Activated T-helper 1 cell treated with anti-CD3 and anti-CD28 coated beads, Interleukin-2, amount 50 U/mL, for 16 hours (primary cell): ENCODE data around the gene MAGI2.
"Not testable (repeated sequence)": the region's sequence is repeated elsewhere in the genome, so short reads cannot be mapped to it uniquely, and the experiment has no call there.

ENCODE experiments used
- DNase-seq, 2 donors: peaks; one replicate each; pipeline ENCODE4 v3.0.0-alpha.2; 2020; ENCODE audit warnings: low read depth in 1 of 2, low spot score in 1 of 2

The MAGI2 gene

DNA sequence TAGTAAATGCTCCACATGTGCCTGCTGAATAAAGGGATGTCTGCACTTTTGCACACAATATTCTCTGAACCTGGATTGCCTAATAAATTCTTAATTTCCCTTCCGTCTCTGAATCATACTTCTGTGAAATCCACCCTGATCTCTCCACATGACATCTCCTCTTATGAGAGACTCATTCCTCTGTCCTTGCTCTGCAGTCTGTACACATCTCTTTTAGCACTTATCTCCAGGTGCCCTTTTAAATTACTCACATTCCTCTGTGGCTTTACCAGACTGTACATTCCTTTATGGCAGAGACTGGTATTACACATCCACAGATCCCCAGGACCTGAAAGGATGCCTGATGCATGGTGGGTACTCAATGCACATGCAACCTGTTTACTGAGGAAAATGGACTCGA lies 1127.3 kb downstream of the MAGI2 start:
- no peak for DNase-seq

DNA sequence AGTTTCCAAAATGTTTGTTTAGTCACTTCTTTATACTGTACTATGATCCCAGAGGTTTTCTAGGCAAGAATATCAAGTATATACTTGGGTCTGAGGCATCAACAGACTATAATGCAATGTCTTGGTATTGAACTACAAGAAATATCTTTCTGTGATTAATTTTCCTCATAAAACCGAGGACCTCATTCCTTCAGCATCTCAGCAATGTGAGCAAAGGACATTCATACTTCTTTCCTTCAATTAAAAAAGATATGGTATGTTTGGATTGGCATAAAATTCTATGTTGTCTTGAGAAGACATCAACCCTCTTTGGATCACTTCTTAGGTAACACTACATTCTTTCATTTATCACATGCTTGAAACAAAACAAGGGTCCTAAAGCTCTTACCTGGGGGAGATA lies 1130.3 kb downstream of the MAGI2 start:
- no peak for DNase-seq

DNA sequence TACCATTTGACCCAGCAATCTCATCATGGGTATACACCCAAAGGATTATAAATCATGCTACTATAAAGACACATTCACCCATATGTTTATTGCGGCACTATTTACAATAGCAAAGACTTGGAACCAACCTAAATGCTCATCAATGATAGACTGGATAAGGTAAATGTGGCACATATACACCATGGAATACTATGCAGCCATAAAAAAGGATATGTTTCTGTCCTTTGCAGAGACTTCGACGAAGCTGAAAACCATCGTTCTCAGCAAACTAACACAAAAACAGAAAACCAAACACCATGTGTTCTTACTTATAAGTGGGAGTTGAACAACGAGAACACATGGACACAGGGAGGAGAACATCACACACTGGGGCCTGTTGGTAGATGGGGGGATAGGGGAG lies 1131.2 kb downstream of the MAGI2 start:
- not testable (repeated sequence) for DNase-seq

DNA sequence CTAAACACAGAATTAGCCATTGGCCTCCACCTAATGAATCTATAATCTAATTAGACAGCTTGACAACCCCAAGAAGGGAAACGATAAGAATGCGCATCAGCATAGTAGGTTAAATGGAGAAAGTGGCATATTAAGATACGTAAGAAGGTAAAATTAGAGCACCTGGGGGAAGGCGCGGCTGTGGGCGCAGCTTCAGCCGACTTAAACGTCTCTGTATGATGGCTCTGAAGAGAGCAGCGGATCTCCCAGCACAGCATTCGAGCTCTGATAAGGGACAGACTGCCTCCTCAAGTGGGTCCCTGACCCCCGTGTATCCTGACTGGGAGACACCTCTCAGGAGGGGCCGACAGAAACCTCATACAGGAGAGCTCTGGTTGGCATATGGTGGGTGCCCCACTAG lies 1136.1 kb downstream of the MAGI2 start:
- DNase-seq, result no peak

DNA sequence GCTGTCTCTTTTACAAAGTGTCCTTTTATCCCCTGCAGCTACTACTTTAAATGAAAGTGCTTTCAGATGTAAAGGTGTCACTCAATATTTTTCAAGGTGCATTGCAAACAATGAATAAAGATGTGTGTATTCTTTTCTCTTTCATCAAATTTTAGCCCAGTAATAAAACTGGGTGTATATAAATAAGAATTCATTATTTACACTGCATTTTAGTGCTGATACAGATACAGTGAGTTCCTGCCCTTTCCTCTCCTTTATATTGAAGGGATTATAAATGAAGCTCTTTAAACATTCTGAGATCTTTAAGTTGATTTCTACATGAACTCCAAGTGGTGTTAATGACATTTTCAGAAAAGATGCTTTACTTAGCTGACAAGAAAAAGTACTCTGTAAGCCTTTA lies 1137.4 kb downstream of the MAGI2 start:
- DNase-seq, result no peak

DNA sequence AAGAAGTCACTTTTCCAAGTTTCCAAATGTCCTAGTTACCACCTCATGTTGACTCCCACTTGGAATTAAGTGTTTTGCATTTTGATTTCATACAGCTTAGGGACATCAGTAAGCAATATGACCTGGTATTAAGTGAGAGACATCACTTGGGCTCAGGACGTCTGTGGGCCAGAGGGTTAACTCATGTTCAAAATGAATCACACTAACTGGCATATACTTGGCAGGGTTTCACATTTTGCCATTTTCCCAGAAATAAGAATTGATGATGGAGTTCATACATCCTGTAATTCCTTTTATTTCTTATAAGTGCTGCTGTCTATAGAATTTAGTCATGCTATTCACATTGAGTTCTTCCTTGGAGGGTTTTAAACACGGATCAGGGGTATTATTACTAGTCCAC lies 1138.3 kb downstream of the MAGI2 start:
- DNase-seq, result no peak

DNA sequence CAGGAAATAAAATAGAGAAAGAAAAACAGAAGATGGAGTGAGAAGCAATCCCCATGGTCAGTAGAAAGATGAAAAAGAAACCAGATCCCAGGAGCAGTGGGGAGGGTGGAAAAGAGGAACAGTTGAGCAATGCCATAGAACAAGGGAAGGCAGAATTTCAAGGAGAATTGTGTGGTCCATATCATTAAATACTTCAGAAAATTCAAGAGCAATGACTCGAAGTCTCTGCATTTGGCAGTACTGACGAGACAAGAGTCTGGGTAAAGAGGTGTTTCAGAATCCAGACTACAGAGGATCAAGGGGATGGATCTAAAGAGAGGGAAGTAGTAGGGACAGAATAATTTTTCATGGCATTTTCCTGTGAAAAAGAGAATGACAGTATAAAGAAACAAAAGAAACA lies 1142.3 kb downstream of the MAGI2 start:
- DNase-seq, result no peak

DNA sequence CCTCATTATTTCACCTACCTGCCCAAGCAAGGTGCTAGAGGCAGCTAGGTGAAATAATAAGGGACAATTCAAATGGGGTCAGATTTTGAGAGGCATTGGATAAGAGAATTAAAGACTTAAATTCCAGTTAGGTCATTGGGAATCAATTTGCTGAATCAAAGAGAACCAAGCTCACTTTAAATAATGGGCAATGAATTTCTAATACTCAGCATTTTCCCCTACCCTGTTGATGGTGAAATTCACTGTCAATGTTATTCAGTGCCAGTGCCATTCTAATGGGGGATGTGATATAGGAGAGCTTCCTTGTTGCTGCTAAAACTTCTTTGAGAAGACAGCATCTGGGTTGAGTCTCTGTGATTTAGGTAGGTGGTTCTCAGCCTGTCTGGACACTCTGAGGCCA lies 1145.6 kb downstream of the MAGI2 start:
- DNase-seq, result no peak

DNA sequence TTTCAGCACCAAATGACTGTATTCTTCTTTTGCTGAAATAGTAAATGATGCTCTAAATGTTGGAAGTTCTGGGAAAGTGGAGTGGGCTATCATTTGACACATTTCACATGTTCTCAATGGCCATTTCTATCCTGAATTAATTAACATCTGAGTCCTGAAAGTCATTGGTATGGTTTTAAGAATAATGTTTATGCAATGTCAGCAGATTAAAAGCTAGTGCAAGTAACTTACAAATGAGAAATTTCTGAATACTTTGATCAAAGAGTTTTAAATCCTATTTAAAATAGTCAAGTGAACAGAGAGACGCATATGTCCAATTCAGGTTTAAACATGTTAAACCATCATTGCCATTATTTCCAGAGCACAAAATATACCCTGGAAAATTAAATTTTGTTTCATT lies 1146.8 kb downstream of the MAGI2 start:
- DNase-seq, result no peak

DNA sequence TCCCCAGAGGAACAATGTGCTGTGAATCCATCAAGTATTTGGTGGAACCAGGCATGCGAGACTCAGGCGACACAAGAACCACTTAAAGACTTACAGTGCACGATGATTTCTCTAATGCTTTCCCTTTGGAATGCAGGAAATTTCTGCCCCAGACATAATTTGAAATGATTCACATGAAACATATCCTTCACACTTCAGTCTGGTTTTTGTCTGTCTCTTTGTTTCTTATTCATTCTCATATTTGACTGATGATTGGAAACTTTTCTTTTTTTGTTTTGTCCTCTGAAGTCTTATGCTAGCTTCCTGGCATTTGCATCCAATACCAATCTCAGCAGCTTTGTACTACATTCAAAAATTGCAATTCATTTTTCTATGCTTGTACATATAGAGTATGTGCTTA lies 1152.1 kb downstream of the MAGI2 start:
- no peak for DNase-seq

DNA sequence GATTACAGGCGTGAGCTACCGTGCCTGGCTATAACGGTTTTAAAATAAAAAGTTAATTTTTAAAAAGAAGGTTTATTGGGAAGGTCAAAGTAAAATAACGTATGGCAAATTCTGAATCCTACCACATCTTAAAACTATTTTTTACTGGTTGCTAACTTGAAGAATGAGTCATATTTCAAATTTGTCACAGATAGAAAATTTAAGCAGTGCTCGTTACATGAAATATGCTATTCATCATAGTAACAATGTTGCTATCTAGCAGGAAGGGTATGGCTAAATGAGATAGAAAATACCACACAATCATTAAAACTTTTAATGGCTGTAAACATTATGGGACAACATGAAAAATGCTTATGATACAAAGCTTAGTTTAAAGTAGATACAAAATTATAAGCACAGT lies 1154.4 kb downstream of the MAGI2 start:
- DNase-seq, result no peak

DNA sequence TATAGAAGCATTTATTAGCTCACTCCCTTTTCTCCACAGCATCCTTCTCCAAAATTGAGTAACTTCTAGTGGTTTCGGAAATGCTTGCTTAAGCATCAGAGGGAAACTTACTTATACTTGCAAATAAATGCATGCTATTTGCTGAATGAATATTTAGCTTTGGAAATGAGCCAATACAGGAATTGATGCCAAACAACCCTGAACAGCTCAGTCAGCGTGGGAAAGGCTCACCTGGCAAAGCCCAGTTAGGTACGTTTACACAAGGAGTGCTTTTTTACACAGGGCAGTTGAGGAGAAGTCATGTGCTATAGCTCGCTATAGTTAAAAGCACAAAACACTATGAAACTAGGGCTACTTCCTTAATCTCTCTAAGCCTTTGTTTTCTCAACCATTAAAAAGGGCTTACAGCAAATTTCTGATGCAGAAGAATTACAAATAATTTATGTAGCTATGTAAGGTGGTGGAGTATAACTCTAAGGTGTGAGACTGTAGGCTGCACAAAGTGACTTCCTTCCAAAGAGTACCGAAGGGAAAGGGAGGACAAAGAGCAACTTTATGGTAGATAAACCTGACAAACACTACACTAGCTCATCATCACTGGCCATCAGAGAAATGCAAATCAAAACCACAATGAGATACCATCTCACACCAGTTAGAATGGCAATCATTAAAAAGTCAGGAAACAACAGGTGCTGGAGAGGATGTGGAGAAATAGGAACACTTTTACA lies 1156.7 kb downstream of the MAGI2 start:
- DNase-seq, result no peak

DNA sequence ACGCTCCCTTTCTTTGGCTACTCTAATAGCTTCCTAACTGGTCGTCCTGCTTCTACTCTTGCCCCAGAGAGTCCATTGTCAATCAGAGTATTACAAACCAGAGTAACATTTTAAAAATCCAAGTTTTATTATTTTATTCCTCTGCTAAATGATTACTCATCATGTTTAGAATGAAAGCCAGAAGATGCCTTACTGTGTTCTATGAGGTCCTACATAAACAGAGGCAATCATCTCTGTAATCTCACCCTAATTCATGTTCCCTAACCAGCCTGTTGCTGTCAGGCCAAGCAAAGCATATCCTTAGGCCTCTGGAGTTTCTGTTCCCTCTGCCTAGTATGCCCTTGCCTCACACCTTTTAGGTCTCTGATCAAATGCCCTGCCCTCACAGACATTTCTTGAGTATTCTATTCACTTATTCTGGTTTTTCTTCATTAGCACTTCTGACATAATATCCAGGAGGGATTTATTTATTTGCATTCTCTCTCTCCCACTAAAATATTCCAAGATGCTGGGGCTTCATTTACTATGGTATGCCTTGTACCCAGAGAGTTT lies 1157.3 kb downstream of the MAGI2 start:
- DNase-seq, result no peak

DNA sequence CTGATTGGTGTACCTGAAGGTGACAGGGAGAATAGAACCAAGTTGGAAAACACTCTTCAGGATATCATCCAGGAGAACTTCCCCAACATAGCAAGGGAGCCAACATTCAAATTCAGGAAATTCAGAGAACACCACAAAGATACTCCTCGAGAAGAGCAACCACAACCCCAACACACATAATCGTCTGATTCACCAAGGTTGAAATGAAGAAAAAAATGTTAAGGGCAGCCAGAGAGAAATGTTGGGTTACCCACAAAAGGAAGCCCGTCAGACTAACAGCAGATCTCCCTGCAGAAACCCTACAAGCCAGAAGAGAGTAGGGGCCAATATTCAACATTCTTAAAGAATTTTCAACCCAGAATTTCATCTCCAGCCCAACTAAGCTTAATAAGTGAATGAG lies 1164.0 kb downstream of the MAGI2 start:
- not testable (repeated sequence) for DNase-seq

DNA sequence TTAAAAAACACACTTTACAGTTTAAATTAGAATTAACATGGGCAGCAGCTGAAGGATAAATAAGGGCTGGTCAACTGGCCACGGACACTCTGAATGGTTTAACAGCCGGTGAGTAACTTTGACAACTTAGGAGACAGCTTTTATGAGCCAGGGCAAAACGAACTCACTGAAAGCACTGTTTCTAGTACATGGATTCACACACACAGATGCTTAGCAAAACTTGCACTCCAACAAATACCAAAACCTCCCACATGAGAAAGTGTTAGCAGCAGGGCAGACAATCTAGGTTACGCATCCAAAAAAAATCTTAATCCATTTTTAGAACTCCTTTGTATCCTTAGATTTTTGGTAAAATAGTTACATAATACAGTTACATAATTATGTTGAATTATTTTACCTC lies 1168.5 kb downstream of the MAGI2 start:
- no peak for DNase-seq

DNA sequence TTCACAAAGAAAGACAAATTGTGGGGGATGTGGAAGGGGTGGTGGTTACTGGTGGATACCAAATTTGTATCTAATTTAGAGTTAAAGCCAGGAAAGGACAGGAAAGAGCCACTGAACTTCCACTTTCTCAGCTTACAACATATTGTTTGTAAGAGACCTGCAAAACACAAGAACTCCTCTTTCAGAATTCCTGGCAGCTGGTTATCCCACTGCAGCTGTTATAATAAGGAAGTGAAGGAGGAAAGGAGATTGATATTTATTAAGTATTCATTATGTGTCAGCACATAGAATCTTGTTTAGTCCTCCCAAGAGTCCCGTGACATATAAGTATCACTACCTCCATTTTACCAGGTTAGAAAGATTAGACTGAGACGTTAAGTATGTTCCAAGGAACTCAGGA lies 1173.2 kb downstream of the MAGI2 start:
- DNase-seq, result no peak

DNA sequence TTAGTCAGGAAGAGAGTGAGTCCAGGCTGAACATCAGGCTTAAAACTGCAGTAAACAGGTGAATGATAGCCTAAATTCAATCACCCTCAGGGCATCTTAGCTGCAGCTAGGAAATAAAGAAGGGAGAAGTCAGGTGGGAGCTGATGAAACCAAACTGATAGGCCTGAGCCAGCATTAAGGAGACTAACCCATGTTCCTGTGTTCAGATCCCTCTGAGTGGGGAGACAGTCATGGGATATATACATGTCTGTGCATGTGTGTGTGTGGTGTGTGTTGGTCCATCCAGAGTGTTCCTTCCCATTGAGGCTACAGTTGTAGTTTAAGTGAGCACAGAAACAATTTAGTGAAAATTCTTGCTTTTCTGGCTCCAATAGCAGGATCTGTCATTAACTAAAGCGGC lies 1174.0 kb downstream of the MAGI2 start:
- no peak for DNase-seq

DNA sequence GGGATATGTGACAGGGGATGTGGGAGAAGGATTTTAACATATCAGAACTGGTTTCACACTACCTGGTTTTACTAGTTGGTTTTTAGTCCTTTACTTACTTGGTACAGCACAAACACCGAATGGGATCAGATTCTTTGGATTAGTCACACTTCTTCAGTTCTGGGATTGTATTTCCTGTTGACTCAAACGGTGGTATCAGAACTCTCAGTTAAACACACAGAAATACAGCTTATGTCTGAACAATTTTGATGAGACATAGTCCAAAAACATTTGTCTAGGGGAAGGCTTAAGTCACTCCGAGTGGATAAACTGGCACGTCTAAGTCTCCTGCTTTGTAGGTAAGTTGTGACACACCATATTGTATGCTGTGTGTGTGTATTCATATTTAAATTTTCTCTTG lies 1174.4 kb downstream of the MAGI2 start:
- DNase-seq, result no peak

DNA sequence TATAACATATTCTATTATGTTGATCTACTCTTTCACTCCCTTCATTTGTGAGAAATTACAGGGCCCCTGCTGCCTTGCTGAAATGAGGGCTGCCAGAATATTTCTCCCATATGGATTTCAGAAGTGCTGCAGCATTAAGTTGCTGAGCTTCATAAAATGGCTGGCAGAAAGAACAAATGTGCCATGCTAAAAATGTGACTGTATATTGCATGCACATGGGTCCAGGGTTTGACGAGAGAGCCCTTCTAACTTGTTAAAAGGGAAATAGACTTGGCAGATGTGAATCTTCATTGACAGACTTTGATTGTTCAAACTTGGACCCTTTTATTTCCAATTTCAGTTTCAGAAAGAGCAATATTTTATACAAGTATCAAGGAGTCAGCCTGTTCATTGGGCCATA lies 1186.3 kb downstream of the MAGI2 start:
- no peak for DNase-seq

DNA sequence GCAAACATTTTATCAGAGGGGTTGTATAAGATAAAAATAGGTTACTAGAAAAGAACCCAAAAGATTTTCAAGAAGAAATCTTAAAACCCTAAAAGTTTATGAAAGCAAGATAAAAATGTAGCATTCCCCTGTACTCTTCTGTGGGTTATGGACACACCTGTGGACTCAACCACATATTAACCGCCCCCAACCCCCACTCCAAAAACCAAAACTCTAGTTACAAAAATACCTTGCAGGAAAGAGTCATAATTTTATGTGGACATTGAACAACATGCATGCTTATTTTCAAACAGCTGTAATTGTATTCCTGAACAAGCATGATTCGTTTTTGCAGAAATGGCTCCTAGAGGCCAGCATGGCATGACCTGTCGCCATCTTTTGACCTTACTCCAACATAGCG lies 1188.0 kb downstream of the MAGI2 start:
- DNase-seq, result no peak

DNA sequence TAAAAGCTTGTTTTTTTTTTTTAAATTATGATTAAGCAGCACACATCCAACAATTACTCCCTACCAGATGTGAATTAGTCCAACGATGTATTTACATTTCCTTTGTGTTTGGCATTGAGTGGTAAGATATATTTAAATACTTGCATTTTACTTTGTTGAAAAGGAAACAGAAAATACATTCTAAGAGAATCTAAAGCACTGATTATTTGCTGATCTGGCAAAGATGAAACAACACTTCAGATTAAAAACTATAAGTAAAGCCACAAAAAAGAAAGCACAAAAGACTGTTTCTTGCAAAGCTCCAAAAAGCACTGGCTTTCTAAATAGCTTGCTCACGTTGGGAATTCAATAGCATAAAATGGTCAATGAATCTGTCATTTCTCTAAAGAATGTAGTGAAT lies 1188.4 kb downstream of the MAGI2 start:
- no peak for DNase-seq

DNA sequence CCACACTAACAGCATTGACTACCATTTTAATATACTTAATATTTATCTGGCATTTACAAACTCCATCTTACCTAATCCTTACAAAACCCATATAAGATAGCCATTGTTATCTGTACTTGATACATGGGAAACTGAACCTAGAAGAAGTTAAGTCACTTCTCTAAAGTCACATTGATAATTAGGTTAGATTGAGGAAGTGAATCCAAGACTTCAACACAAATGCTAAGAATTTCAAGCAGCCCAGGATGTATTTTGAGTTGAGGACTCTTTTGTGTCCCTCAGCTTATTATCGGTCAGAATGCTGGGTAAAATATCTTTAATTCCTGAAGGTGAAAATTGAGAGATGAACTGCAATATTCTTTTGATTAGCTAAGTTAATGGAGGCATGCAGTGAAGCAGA lies 1189.4 kb downstream of the MAGI2 start:
- no peak for DNase-seq

DNA sequence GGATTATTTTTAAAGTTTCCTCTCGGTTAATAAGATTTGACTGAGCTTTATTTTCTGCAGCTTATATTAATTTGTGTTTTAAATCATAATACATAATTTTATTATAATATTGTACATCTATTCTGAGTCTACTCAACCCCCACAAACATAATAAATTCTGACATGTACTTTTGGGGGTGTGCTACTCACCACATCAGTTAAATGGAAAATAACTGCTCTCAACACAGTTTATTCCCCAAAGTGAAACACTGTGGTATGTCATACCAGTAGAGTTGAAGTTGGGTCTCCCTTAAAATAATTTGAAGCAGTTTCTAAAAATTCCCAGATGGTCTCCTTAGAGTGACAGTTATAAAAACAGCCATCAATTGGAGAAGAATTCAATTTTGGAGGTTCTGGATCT lies 1191.7 kb downstream of the MAGI2 start:
- no peak for DNase-seq
